HUES48 (cell line): Measurements from ENCODE around the gene ZNF865.
A peak's percentile ranks its signal among the peaks of the same experiment; 100 is the strongest.

Source experiments
- H3K27ac ChIP-seq: one replicate; pipeline ENCODE4 v1.7.0; 2013; ENCODE audit warnings: low read depth, low read length, inconsistent platforms
- H3K27me3 ChIP-seq: 2 replicates; pipeline ENCODE4 v1.6.1; 2013; ENCODE audit warnings: mild to moderate bottlenecking, low read length; ENCODE audit not compliant: control insufficient read depth, insufficient read depth
- H3K36me3 ChIP-seq: 2 replicates; pipeline ENCODE4 v1.6.1; 2013; ENCODE audit warnings: low read length; ENCODE audit not compliant: control insufficient read depth, insufficient read depth
- H3K4me1 ChIP-seq: 2 replicates; pipeline ENCODE4 v1.6.1; 2013; ENCODE audit warnings: mild to moderate bottlenecking, low read length; ENCODE audit not compliant: control insufficient read depth, insufficient read depth
- H3K4me3 ChIP-seq: 2 replicates; pipeline ENCODE4 v1.5.1; 2013; ENCODE audit warnings: mild to moderate bottlenecking, low read depth, low read length
- H3K9ac ChIP-seq: 2 replicates; pipeline ENCODE4 v1.6.1; 2013; ENCODE audit warnings: mild to moderate bottlenecking, low read depth, low read length, moderate library complexity
- H3K9me3 ChIP-seq: 2 replicates; pipeline ENCODE4 v1.6.1; 2013; ENCODE audit warnings: low read length; ENCODE audit not compliant: control insufficient read depth, insufficient read depth

The ZNF865 gene

GRCh38 chr19:55656988-55657747, 51.7 kb downstream of the ZNF865 start:
- no peaks in the 10 kb centered on the region for H3K27me3 ChIP-seq
- peak overlapping the region; percentile 100 for H3K4me3 ChIP-seq
- H3K36me3 ChIP-seq = peaks cover 39% of the 10 kb centered on the region
- no peaks in the 10 kb centered on the region for H3K9me3 ChIP-seq
- H3K9ac ChIP-seq = 0 out of 2 replicates have a peak overlapping the region, but pooled peaks have one; percentile 100
- peaks cover 21% of the 10 kb centered on the region for H3K4me1 ChIP-seq
- H3K27ac ChIP-seq = no peak overlapping the region

GRCh38 chr19:55658846-55659459, 53.5 kb downstream of the ZNF865 start:
- Histone ChIP-seq H3K27ac (no peak overlapping the region), H3K4me3 (no peak overlapping the region), H3K4me1 (peaks cover 21% of the 10 kb centered on the region), H3K9me3 (no peaks in the 10 kb centered on the region), H3K27me3 (no peaks in the 10 kb centered on the region), H3K9ac (no peak overlapping the region), H3K36me3 (peaks cover 57% of the 10 kb centered on the region)

DNA sequence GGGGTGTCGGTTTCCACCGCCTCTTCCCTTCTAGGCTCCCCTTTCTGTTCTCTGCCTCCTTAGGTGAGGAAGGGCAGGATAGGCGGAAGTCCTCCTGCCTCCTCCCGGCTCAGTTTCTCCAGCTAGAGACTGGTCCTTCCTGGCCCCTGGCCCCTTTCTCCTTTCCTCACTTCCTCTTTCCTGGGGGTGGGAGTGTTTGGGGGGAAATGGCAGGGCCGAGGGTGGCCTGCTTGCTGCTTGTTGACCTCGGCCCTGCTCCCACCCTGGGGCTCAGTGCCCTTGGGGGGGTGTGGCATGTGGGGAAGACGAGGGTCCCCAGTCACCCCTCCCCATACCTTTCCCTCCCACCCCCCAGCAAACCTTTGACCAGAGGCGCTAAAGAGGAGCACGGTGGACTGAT, 54.4 kb downstream of the ZNF865 start:
- Histone ChIP-seq H3K9ac (no peak overlapping the region), H3K27ac (no peak overlapping the region), H3K4me1 (peaks cover 21% of the 10 kb centered on the region), H3K9me3 (no peaks in the 10 kb centered on the region), H3K36me3 (peaks cover 66% of the 10 kb centered on the region), H3K4me3 (no peak overlapping the region), H3K27me3 (no peaks in the 10 kb centered on the region)

- no peak overlapping the region for H3K27ac ChIP-seq
These were observed 55.0 kb downstream of the ZNF865 start for GRCh38 chr19:55660404-55660803.

GRCh38 chr19:55660991-55661390, 55.5 kb downstream of the ZNF865 start:
- H3K9ac ChIP-seq = no peak overlapping the region
- peaks cover 73% of the 10 kb centered on the region for H3K36me3 ChIP-seq
- no peak overlapping the region for H3K27ac ChIP-seq
- no peak overlapping the region for H3K4me3 ChIP-seq
- H3K4me1 ChIP-seq = peaks cover 20% of the 10 kb centered on the region
- H3K9me3 ChIP-seq = no peaks in the 10 kb centered on the region
- no peaks in the 10 kb centered on the region for H3K27me3 ChIP-seq

More at GRCh38 chr19:55660404-55660803, 55.0 kb downstream of the ZNF865 start:
- no peaks in the 10 kb centered on the region for H3K27me3 ChIP-seq
- no peaks in the 10 kb centered on the region for H3K9me3 ChIP-seq
- peaks cover 69% of the 10 kb centered on the region for H3K36me3 ChIP-seq
- no peak overlapping the region for H3K4me3 ChIP-seq
- H3K4me1 ChIP-seq = peaks cover 21% of the 10 kb centered on the region
- no peak overlapping the region for H3K9ac ChIP-seq

DNA sequence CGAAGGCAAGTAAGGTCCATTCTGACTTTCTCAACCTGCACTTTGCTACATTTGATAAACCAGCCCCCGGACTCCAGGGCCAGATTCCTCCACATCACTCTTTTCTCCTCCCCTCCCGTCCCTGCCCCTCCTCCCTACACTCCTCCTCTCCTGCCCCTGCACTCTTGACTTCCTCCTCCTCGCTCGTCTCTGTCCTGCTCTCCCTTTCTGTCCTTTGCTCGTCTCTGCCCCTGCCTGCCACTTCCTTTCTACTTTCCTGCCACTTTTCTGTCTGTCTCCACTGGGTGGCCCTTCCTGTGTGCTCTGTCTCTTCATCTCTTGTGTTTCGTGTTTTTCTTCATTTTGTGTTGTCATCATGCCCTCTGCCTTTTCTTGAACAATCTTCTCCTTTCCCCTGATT, 56.4 kb downstream of the ZNF865 start:
- H3K36me3 ChIP-seq = peaks cover 78% of the 10 kb centered on the region
- H3K27ac ChIP-seq = no peak overlapping the region
- peaks cover 12% of the 10 kb centered on the region for H3K4me1 ChIP-seq
- no peak overlapping the region for H3K4me3 ChIP-seq
- H3K9ac ChIP-seq = no peak overlapping the region
- no peaks in the 10 kb centered on the region for H3K9me3 ChIP-seq
- no peaks in the 10 kb centered on the region for H3K27me3 ChIP-seq

- Histone ChIP-seq H3K4me1 (no peaks in the 10 kb centered on the region), H3K9me3 (no peaks in the 10 kb centered on the region), H3K27ac (no peak overlapping the region), H3K27me3 (no peaks in the 10 kb centered on the region), H3K9ac (no peak overlapping the region), H3K36me3 (peaks cover 93% of the 10 kb centered on the region), H3K4me3 (no peak overlapping the region)
These were observed 58.5 kb downstream of the ZNF865 start for GRCh38 chr19:55663846-55664536.

- H3K4me1 ChIP-seq = no peaks in the 10 kb centered on the region
These were observed 61.0 kb downstream of the ZNF865 start for GRCh38 chr19:55666343-55667005.

More at GRCh38 chr19:55666343-55667005, 61.0 kb downstream of the ZNF865 start:
- H3K9ac ChIP-seq = no peak overlapping the region
- H3K27me3 ChIP-seq = no peaks in the 10 kb centered on the region
- peaks cover 91% of the 10 kb centered on the region for H3K36me3 ChIP-seq
- H3K4me3 ChIP-seq = no peak overlapping the region
- no peak overlapping the region for H3K27ac ChIP-seq
- no peaks in the 10 kb centered on the region for H3K9me3 ChIP-seq
